HG02970 (cell line): ENCODE results near the gene NUDC.
A peak's percentile ranks its signal among the peaks of the same experiment; 100 is the strongest.
"Not testable (repeated sequence)": the region's sequence is repeated elsewhere in the genome, so short reads cannot be mapped to it uniquely, and the experiment has no call there.

ENCODE experiments used
- ATAC-seq: cut with Tn5 transposase; IDR thresholded peaks from one replicate; pipeline ENCODE4 v1.9.1; 2021; ENCODE audit warnings: mild to moderate bottlenecking, moderate library complexity, moderate number of reproducible peaks; ENCODE audit not compliant: unreplicated experiment, low FRiP score

Gene NUDC

GRCh38 chr1:26921540-26922430 is at the start of gene NUDC:
Gene NUDC (plus strand): TSS chr1:26921743. CDS start chr1:26921849, 106 bp downstream.
- peak; percentile 96 for ATAC-seq

GRCh38 chr1:26873097-26873496 is 48.4 kb upstream of the NUDC start:
- not testable (repeated sequence) for ATAC-seq

- ATAC-seq = no peak
Observed at GRCh38 chr1:26874896-26875295, 46.6 kb upstream of the NUDC start.

- no peak for ATAC-seq
Observed at GRCh38 chr1:26877326-26877725, 44.2 kb upstream of the NUDC start.

- no peak for ATAC-seq
Observed at GRCh38 chr1:26879793-26880192, 41.8 kb upstream of the NUDC start.

GRCh38 chr1:26881611-26882010 is 39.9 kb upstream of the NUDC start:
- not testable (repeated sequence) for ATAC-seq

GRCh38 chr1:26882696-26883463 is 38.7 kb upstream of the NUDC start:
- no peak for ATAC-seq

GRCh38 chr1:26887125-26887524 is 34.4 kb upstream of the NUDC start:
- ATAC-seq = no peak

- ATAC-seq = no peak
Observed at GRCh38 chr1:26888231-26888630, 33.3 kb upstream of the NUDC start.

GRCh38 chr1:26889551-26890466 is 31.7 kb upstream of the NUDC start, which contains the start of gene GPN2:
Gene GPN2 (minus strand): TSS chr1:26890283. CDS start chr1:26890096, 187 bp downstream.
- peak; percentile 77 for ATAC-seq

GRCh38 chr1:26890467-26890796 is 31.1 kb upstream of the NUDC start:
- no peak for ATAC-seq

GRCh38 chr1:26894263-26894662 is 27.3 kb upstream of the NUDC start:
- ATAC-seq = no peak

GRCh38 chr1:26897351-26897750 is 24.2 kb upstream of the NUDC start:
- ATAC-seq = no peak

- peak; percentile 72 for ATAC-seq
Observed at GRCh38 chr1:26900001-26900814, 21.3 kb upstream of the NUDC start, which contains the start of gene GPATCH3. Gene GPATCH3 (minus strand): TSS chr1:26900467. CDS start chr1:26900442, 25 bp downstream.

- no peak for ATAC-seq
Observed at GRCh38 chr1:26900815-26901511, 20.6 kb upstream of the NUDC start.

- no peak for ATAC-seq
Observed at GRCh38 chr1:26907071-26907917, 14.2 kb upstream of the NUDC start.

GRCh38 chr1:26909951-26910342 is 11.6 kb upstream of the NUDC start:
- ATAC-seq = no peak
